MCF 10A (cell line): ENCODE data around the gene ZNF566. TPM values are rescaled to one million over a fixed set of nuclear protein-coding genes. Genes with fewer than 3 reads are reported as not detected.

ENCODE experiments used
- BruUV-seq: library from RNA; stranded (reverse); fragments of 400-500 nt; replicated peaks from 2 replicates; lab custom pipeline; 2021; lab: Mats Ljungman, UMichigan
- CTCF ChIA-PET: fragments of 300-600 bp; sonication (Branson Sonifier 250); formaldehyde crosslinking; extraction: SDS; loops from one replicate; lab custom pipeline; 2021; ENCODE audit warnings: antibody characterized with exemption, inconsistent platforms; lab: Yijun Ruan, JAX
- POLR2A ChIA-PET: fragments of 300-600, 350-650 bp; sonication (Branson Sonifier 250); formaldehyde crosslinking; extraction: SDS; loops from one replicate; lab custom pipeline; 2020; ENCODE audit warnings: antibody characterized with exemption, inconsistent platforms; lab: Yijun Ruan, JAX
- DNase-seq: peaks from one replicate; pipeline ENCODE4 v3.0.0-alpha.2; 2018; ENCODE audit not compliant: unreplicated experiment
- H3K27ac Mint-ChIP-seq: one replicate; pipeline ENCODE4 v1.8.0; 2022; ENCODE audit warnings: mild to moderate bottlenecking, low read depth, mixed read lengths; ENCODE audit not compliant: unreplicated experiment
- H3K27me3 Mint-ChIP-seq: one replicate; pipeline ENCODE4 v1.8.0; 2022; ENCODE audit warnings: mixed read lengths; ENCODE audit not compliant: insufficient read depth, unreplicated experiment
- H3K36me3 Mint-ChIP-seq: one replicate; pipeline ENCODE4 v1.8.0; 2022; ENCODE audit warnings: mild to moderate bottlenecking, moderate library complexity, mixed read lengths; ENCODE audit not compliant: insufficient read depth, unreplicated experiment
- H3K4me1 Mint-ChIP-seq: one replicate; pipeline ENCODE4 v1.8.0; 2022; ENCODE audit warnings: mixed read lengths; ENCODE audit not compliant: insufficient read depth, unreplicated experiment
- H3K4me3 Mint-ChIP-seq: one replicate; pipeline ENCODE4 v1.8.0; 2022; ENCODE audit warnings: mild to moderate bottlenecking, moderate library complexity, mixed read lengths; ENCODE audit not compliant: unreplicated experiment
- H3K9me3 Mint-ChIP-seq: one replicate; pipeline ENCODE4 v1.8.0; 2022; ENCODE audit warnings: mixed read lengths; ENCODE audit not compliant: unreplicated experiment
- intact Hi-C: fragments of 100-400 bp; cut with micrococcal nuclease; formaldehyde crosslinking; loops from 2 replicates; pipeline ENCODE4 v1.14.1; 2022
- total RNA-seq: library from RNA; stranded (reverse); gene quantifications from 2 replicates; pipeline ENCODE4 v1.2.3, GENCODE V29; 2022
- TF ChIP-seq, protein P1 (sequence below): fragments of 200-600 bp; IDR thresholded peaks from one replicate; pipeline ENCODE4 v1.8.0; 2022; ENCODE audit warnings: antibody characterized with exemption, mild to moderate bottlenecking; ENCODE audit not compliant: unreplicated experiment

ZNF566 gene
- total RNA-seq, 1 experiment from 2014 or later, result 6.6 TPM

DNA sequence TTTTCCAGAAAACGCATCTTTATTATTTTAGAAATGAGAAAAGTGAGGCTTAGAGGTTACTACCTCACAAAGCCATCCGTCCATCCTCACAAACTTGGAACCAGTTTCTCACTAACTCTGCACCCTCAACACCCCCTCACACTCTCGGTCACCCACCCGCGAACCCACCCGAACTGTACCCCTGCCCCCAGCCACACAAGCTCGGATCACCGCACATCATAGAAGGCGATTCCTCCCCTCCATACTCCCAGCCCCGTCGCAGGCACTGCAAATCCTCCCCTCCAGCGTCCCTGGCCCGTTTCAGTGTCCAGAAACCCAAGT is 38.5 kb upstream of the ZNF566 start:
- POLR2A ChIA-PET, result interaction anchor here (0.6 to 3.9 kb wide), 18 partner anchors 10 to 793 kb away, joined by 3 to 67 read pairs (median 6); partner anchors contain the start of genes POLR2I, TBCB, ZFP14 and ZNF146
- no TSS peak for BruUV-seq
- H3K36me3 Mint-ChIP-seq, result peaks cover 43% of the 10 kb centered on the region
- intact Hi-C loops, result loop anchor here (2.0 to 10.0 kb wide), 5 partner anchors 39 to 323 kb away; partner anchors contain the start of genes ZNF345, ZNF461, ZNF529 and ZNF566
- peaks cover 12% of the 10 kb centered on the region for H3K9me3 Mint-ChIP-seq
- TF ChIP-seq, protein P1, sequence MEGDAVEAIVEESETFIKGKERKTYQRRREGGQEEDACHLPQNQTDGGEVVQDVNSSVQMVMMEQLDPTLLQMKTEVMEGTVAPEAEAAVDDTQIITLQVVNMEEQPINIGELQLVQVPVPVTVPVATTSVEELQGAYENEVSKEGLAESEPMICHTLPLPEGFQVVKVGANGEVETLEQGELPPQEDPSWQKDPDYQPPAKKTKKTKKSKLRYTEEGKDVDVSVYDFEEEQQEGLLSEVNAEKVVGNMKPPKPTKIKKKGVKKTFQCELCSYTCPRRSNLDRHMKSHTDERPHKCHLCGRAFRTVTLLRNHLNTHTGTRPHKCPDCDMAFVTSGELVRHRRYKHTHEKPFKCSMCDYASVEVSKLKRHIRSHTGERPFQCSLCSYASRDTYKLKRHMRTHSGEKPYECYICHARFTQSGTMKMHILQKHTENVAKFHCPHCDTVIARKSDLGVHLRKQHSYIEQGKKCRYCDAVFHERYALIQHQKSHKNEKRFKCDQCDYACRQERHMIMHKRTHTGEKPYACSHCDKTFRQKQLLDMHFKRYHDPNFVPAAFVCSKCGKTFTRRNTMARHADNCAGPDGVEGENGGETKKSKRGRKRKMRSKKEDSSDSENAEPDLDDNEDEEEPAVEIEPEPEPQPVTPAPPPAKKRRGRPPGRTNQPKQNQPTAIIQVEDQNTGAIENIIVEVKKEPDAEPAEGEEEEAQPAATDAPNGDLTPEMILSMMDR, result no peak
- peaks cover 9% of the 10 kb centered on the region for H3K4me1 Mint-ChIP-seq
- no peaks in the 10 kb centered on the region for H3K27me3 Mint-ChIP-seq
- peak overlapping the region; percentile 99 for H3K27ac Mint-ChIP-seq
- CTCF ChIA-PET, result no interaction called here
- peak overlapping the region; percentile 96 for H3K4me3 Mint-ChIP-seq
- no peak for DNase-seq

DNA sequence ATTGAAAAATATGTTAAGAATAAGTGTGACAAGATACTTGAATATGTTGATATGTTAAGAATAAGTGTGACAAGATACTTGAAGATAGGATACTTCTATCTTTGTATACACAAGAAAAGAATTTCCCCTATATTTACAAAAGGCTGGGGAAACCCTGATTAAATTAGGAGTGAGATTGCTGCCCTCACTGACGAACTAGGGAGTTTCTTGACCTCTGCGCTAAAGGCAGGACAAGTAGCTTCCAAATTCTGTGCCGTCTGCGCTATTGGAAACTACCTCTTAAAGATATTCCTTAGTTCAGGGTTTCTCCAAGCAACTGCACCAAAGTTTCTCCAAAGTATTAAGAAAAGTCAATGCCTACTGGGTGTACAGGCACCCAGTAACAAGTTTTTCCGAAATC is 38.0 kb upstream of the ZNF566 start:
- peaks cover 43% of the 10 kb centered on the region for H3K36me3 Mint-ChIP-seq
- TF ChIP-seq, protein P1, result no peak
- peak overlapping the region; percentile 96 for H3K4me3 Mint-ChIP-seq
- peak; percentile 13 for DNase-seq
- peak overlapping the region; percentile 99 for H3K27ac Mint-ChIP-seq
- BruUV-seq, result TSS peak; percentile 54
- no peaks in the 10 kb centered on the region for H3K27me3 Mint-ChIP-seq
- H3K9me3 Mint-ChIP-seq, result peaks cover 14% of the 10 kb centered on the region
- intact Hi-C loops, result loop anchor here (10.0 kb wide), 2 partner anchors 137 to 307 kb away; partner anchors contain the start of genes ZNF461 and ZNF790
- peaks cover 9% of the 10 kb centered on the region for H3K4me1 Mint-ChIP-seq
- ChIA-PET POLR2A (interaction anchor here (1.1 to 3.9 kb wide), 11 partner anchors 9 to 793 kb away, joined by 3 to 67 read pairs (median 9); partner anchors contain the start of genes ZFP14, ZNF383, ZNF461 and ZNF529), CTCF (no interaction called here)

DNA sequence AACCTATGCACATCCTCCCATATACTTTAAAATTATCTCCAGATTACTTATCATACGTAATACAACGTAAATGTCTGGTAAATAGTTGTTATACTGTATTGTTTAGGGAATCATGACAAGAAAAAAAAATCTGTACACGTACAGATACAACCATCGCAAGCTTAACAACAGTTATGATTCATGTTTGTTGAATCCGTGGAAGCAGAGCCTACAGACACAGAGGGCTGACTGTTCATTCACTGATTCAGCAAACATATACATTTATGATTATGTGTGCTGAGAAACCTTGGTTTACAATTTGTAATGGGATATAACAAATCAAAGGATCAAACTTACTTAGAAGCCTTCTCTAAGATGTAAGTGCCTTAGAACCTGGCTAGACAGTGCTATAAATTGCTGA is 37.2 kb upstream of the ZNF566 start:
- intact Hi-C loops, result loop anchor here (10.0 kb wide), 2 partner anchors 138 to 308 kb away; partner anchors contain the start of genes ZNF461 and ZNF790
- Mint-ChIP-seq H3K27me3 (no peaks in the 10 kb centered on the region), H3K4me3 (peak overlapping the region; percentile 96), H3K36me3 (peaks cover 44% of the 10 kb centered on the region), H3K27ac (peak overlapping the region; percentile 99), H3K4me1 (peaks cover 9% of the 10 kb centered on the region), H3K9me3 (peaks cover 14% of the 10 kb centered on the region)
- ChIA-PET POLR2A (interaction anchor here (0.7 to 3.9 kb wide), 7 partner anchors 8 to 158 kb away, joined by 3 to 67 read pairs (median 7); partner anchors contain the start of genes ZFP14, ZNF529 and ZNF566), CTCF (no interaction called here)
- no TSS peak for BruUV-seq
- TF ChIP-seq, protein P1, result no peak
- peak; percentile 6 for DNase-seq

DNA sequence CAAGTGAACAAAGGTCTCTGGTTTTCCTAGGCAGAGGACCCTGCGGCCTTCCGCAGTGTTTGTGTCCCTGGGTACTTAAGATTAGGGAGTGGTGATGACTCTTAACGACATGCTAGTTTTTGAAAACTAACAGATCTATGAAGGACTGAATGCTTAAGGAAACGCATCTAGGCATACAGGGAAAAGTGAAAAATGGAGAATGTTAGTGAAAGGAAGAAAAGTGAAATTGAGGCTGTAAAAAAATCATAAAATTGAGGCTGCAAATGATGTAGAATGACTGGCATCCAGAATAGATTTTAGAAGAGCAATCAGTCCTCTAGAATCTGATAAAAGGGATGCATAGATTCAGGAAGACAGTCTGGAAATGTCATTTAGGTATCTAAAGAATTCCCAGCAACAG is 35.3 kb upstream of the ZNF566 start:
- no peak overlapping the region for H3K27ac Mint-ChIP-seq
- no peaks in the 10 kb centered on the region for H3K27me3 Mint-ChIP-seq
- POLR2A ChIA-PET, result no interaction called here
- TF ChIP-seq, protein P1, result no peak
- CTCF ChIA-PET, result no interaction called here
- peaks cover 64% of the 10 kb centered on the region for H3K36me3 Mint-ChIP-seq
- intact Hi-C loops, result loop anchor here (10.0 kb wide), 2 partner anchors 140 to 310 kb away; partner anchors contain the start of genes ZNF461 and ZNF790
- no TSS peak for BruUV-seq
- H3K4me1 Mint-ChIP-seq, result peaks cover 9% of the 10 kb centered on the region
- no peak overlapping the region for H3K4me3 Mint-ChIP-seq
- DNase-seq, result no peak
- peaks cover 14% of the 10 kb centered on the region for H3K9me3 Mint-ChIP-seq
